Stomach (tissue), 9 donors: ENCODE results near the gene RPAP3. TPM values are rescaled to one million over a fixed set of nuclear protein-coding genes. Genes with fewer than 3 reads are reported as not detected.

Experiments
- DNase-seq, 2 donors: peaks; one replicate each; pipeline versions ENCODE4 v3.0.0 to v3.0.0-alpha.2; 2013 to 2019
- H3K27ac ChIP-seq, 5 donors: fragments of 200-600 bp in 4 of 5; sonication (generic) in 4 of 5; one replicate each; pipeline ENCODE4 v1.5.1; 2013 to 2019; ENCODE audit warnings: mild to moderate bottlenecking in 1 of 5, moderate library complexity in 1 of 5
- H3K27me3 ChIP-seq, 3 donors: fragments of 200-600 bp; sonication (generic); one replicate each; pipeline ENCODE4 v1.5.1; 2017 to 2019; ENCODE audit warnings: mixed run types in 1 of 3
- H3K36me3 ChIP-seq, 4 donors: fragments of 200-600 bp; sonication (generic); 1 replicate in 3 of 4; 2 replicates in 1 of 4; pipeline ENCODE4 v1.5.1; 2016 to 2019
- H3K4me1 ChIP-seq, 4 donors: fragments of 200-600 bp; sonication (generic); one replicate each; pipeline ENCODE4 v1.5.1; 2016 to 2019
- H3K4me3 ChIP-seq, 4 donors: fragments of 200-600 bp; sonication (generic) in 3 of 4; one replicate each; pipeline ENCODE4 v1.5.1; 2016 to 2019; ENCODE audit warnings: mild to moderate bottlenecking in 1 of 4
- H3K9me3 ChIP-seq, 4 donors: fragments of 200-600 bp; sonication (generic); one replicate each; pipeline ENCODE4 v1.5.1; 2016 to 2019
- EP300 ChIP-seq: sonication (generic); formaldehyde crosslinking; IDR thresholded peaks from one replicate; pipeline ENCODE4 v1.6.1; 2017; ENCODE audit warnings: antibody characterized with exemption
- POLR2A ChIP-seq, 4 donors: fragments of 450-650 bp; IDR thresholded peaks; one replicate each; pipeline ENCODE4 v1.6.1; 2016; ENCODE audit warnings: antibody characterized with exemption in 4 of 4, control low read depth in 2 of 4, mild to moderate bottlenecking in 1 of 4, moderate library complexity in 1 of 4
- POLR2AphosphoS5 ChIP-seq, 3 donors: sonication (generic); formaldehyde crosslinking; IDR thresholded peaks; one replicate each; pipeline ENCODE4 v1.6.1; 2016; ENCODE audit warnings: antibody characterized with exemption in 3 of 3
- WGBS, 5 donors: extraction: QIAGEN DNeasy Blood & Tissue Kit in 3 of 5; methylation state at CpG; one replicate each; pipeline versions ENCODE4 v1.1.5 to v1.1.7; 2013 to 2018; 5-methylcytosine and 5-hydroxymethylcytosine counted together
- intact Hi-C: fragments of 100-400 bp; cut with DNase I; formaldehyde crosslinking; loops from one replicate; pipeline ENCODE4 v1.15.1; 2023; ENCODE audit warnings: low total_unique reads
- polyA plus RNA-seq, 3 donors: library from polyadenylated mRNA; stranded (reverse); fragments of 200-250 nt; gene quantifications; one replicate each; pipeline ENCODE4 v1.2.3, GENCODE V29; 2013
- total RNA-seq, 5 donors: library from RNA; depleted of rRNA; stranded (reverse); fragments of >200 nt; gene quantifications; one replicate each; pipeline versions ENCODE4 v1.1.0 to v1.2.3, GENCODE V29; 2014 to 2016
- TF ChIP-seq, protein P1 (sequence below), 7 experiments: fragments of 450-650 bp in 4 of 7; fragments of 200-600 bp in 3 of 7; sonication (generic) in 3 of 7; IDR thresholded peaks; one replicate each; pipeline ENCODE4 v1.5.1; 2016 to 2019; ENCODE audit warnings: antibody characterized with exemption in 7 of 7, control low read depth in 2 of 7, mild to moderate bottlenecking in 1 of 7
- donor health status: healthy with polysubstance abuse.
- donor health status: Bipolar disorder and iron deficiency.
- donor health status: healthy.

RPAP3 gene
- total and polyA plus RNA-seq, 8 donors = 3.5 to 47.4 (median 11.5) TPM

- peak; percentile 82 to 92 for DNase-seq
- H3K4me1 ChIP-seq = peaks cover 26 to 40% (median 34%) of the 10 kb centered on the region in 4 donors
- no peak overlapping the region for H3K4me3 ChIP-seq
- no peaks in the 10 kb centered on the region for H3K27me3 ChIP-seq
- no peaks in the 10 kb centered on the region for H3K9me3 ChIP-seq
- no peak for TF ChIP-seq EP300
- no peak for TF ChIP-seq POLR2A (IDR thresholded peaks at IDR 0.05)
- TF ChIP-seq, protein P1, sequence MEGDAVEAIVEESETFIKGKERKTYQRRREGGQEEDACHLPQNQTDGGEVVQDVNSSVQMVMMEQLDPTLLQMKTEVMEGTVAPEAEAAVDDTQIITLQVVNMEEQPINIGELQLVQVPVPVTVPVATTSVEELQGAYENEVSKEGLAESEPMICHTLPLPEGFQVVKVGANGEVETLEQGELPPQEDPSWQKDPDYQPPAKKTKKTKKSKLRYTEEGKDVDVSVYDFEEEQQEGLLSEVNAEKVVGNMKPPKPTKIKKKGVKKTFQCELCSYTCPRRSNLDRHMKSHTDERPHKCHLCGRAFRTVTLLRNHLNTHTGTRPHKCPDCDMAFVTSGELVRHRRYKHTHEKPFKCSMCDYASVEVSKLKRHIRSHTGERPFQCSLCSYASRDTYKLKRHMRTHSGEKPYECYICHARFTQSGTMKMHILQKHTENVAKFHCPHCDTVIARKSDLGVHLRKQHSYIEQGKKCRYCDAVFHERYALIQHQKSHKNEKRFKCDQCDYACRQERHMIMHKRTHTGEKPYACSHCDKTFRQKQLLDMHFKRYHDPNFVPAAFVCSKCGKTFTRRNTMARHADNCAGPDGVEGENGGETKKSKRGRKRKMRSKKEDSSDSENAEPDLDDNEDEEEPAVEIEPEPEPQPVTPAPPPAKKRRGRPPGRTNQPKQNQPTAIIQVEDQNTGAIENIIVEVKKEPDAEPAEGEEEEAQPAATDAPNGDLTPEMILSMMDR (IDR thresholded peaks at IDR 0.05) = peak in 5 of 7 experiments; percentile 53 to 85 (median 75)
- peak in 1 of 3 donors; percentile 21 for TF ChIP-seq POLR2AphosphoS5 (IDR thresholded peaks at IDR 0.05)
- H3K36me3 ChIP-seq = peaks cover 0 to 7% (median under 1%) of the 10 kb centered on the region in 4 donors
- intact Hi-C loops = loop anchor here (5.0 to 10.0 kb wide), 3 partner anchors 49 to 129 kb away; no protein-coding TSS in a partner anchor
- 6 to 17% (median 9%) methylated on average over 10 of the region's 10 CpGs for WGBS, 5 donors
- peak overlapping the region in 4 of 5 donors; percentile 43 to 86 (median 84) for H3K27ac ChIP-seq
These were observed 9.6 kb upstream of the RPAP3 start for GRCh38 chr12:47715393-47715876.

GRCh38 chr12:47714826-47715386 lies 9.1 kb upstream of the RPAP3 start:
- WGBS, 5 donors = 37 to 40% (median 40%) methylated on average over 5 of the region's 5 CpGs
- intact Hi-C loops = loop anchor here (5.0 to 10.0 kb wide), 3 partner anchors 50 to 130 kb away; no protein-coding TSS in a partner anchor
- peak overlapping the region in 3 of 5 donors; percentile 38 to 86 (median 83) for H3K27ac ChIP-seq

GRCh38 chr12:47712171-47712570 lies 6.3 kb upstream of the RPAP3 start:
- peaks cover 13 to 47% (median 27%) of the 10 kb centered on the region in 4 donors for H3K4me1 ChIP-seq
- DNase-seq = no peak
- no peak overlapping the region for H3K4me3 ChIP-seq
- intact Hi-C loops = loop anchor here (10.0 kb wide), 2 partner anchors 53 to 133 kb away; no protein-coding TSS in a partner anchor
- H3K9me3 ChIP-seq = no peaks in the 10 kb centered on the region
- no peaks in the 10 kb centered on the region for H3K27me3 ChIP-seq
- no peaks in the 10 kb centered on the region for H3K36me3 ChIP-seq
- WGBS, 5 donors = 88 to 93% (median 90%) methylated on average over 6 of the region's 6 CpGs
- no peak overlapping the region for H3K27ac ChIP-seq
- TF ChIP-seq, protein P1 (IDR thresholded peaks at IDR 0.05) = no peak
- no peak for TF ChIP-seq EP300
- no peak for TF ChIP-seq POLR2A (IDR thresholded peaks at IDR 0.05)
- TF ChIP-seq POLR2AphosphoS5 (IDR thresholded peaks at IDR 0.05) = no peak

More at GRCh38 chr12:47714826-47715386, 9.1 kb upstream of the RPAP3 start:
- Histone ChIP-seq H3K36me3 (peaks cover 0 to 3% (median 0%) of the 10 kb centered on the region in 4 donors), H3K4me1 (peaks cover 26 to 40% (median 34%) of the 10 kb centered on the region in 4 donors), H3K9me3 (no peaks in the 10 kb centered on the region), H3K4me3 (no peak overlapping the region), H3K27me3 (no peaks in the 10 kb centered on the region)
- TF ChIP-seq, protein P1 (IDR thresholded peaks at IDR 0.05) = no peak
- TF ChIP-seq EP300 = no peak
- no peak for TF ChIP-seq POLR2AphosphoS5 (IDR thresholded peaks at IDR 0.05)
- TF ChIP-seq POLR2A (IDR thresholded peaks at IDR 0.05) = no peak
- DNase-seq = no peak

GRCh38 chr12:47711448-47711847 lies 5.6 kb upstream of the RPAP3 start:
- Histone ChIP-seq H3K27ac (no peak overlapping the region), H3K4me3 (no peak overlapping the region), H3K9me3 (no peaks in the 10 kb centered on the region), H3K36me3 (no peaks in the 10 kb centered on the region), H3K27me3 (no peaks in the 10 kb centered on the region), H3K4me1 (peaks cover 11 to 46% (median 28%) of the 10 kb centered on the region in 4 donors)
- intact Hi-C loops = loop anchor here (10.0 kb wide), 2 partner anchors 53 to 133 kb away; no protein-coding TSS in a partner anchor
- WGBS, 5 donors = 83 to 95% (median 92%) methylated on average over 4 to 5 of the region's 5 CpGs
- TF ChIP-seq, protein P1 (IDR thresholded peaks at IDR 0.05) = no peak
- TF ChIP-seq EP300 = no peak
- no peak for TF ChIP-seq POLR2AphosphoS5 (IDR thresholded peaks at IDR 0.05)
- no peak for TF ChIP-seq POLR2A (IDR thresholded peaks at IDR 0.05)
- DNase-seq = no peak
